HL-60 (cell line): ENCODE data around the gene CACYBP.

Experiments
- DNase-seq, 2 experiments: peaks; one replicate each; pipeline ENCODE4 v3.0.0-alpha.2; 2010 to 2020; ENCODE audit warnings: low read depth in 1 of 2, low spot score in 1 of 2
- H3K27ac ChIP-seq: fragments of 250-450 bp; sonication (Bioruptor Pico); replicated peaks from 2 replicates; pipeline ENCODE4 v1.5.1; 2020; ENCODE audit warnings: mild to moderate bottlenecking, moderate library complexity
- H3K27me3 ChIP-seq: fragments of 250-450 bp; sonication (Bioruptor Pico); 2 replicates; pipeline ENCODE4 v1.5.1; 2021; ENCODE audit warnings: mild to moderate bottlenecking, moderate library complexity; ENCODE audit not compliant: insufficient read depth, poor library complexity, severe bottlenecking
- H3K4me3 ChIP-seq: replicated peaks from 2 replicates; pipeline ENCODE4 v1.5.1; 2011; ENCODE audit warnings: mild to moderate bottlenecking, control low read depth, low read length; ENCODE audit not compliant: insufficient read depth
- CTCF ChIP-seq: IDR thresholded peaks from one replicate; pipeline ENCODE4 v1.5.1; 2011; ENCODE audit warnings: low read length, control low read depth, inconsistent platforms; ENCODE audit not compliant: insufficient read depth
- GABPA ChIP-seq: IDR thresholded peaks from 2 replicates; pipeline ENCODE4 v1.6.1; 2012; ENCODE audit warnings: low read depth
- POLR2AphosphoS5 ChIP-seq: IDR thresholded peaks from 2 replicates; pipeline ENCODE4 v1.6.1; 2012; ENCODE audit warnings: low read depth
- REST ChIP-seq: IDR thresholded peaks from 2 replicates; pipeline ENCODE4 v1.6.1; 2012; ENCODE audit warnings: low read depth; ENCODE audit not compliant: insufficient replicate concordance
- SPI1 ChIP-seq: IDR thresholded peaks from 2 replicates; pipeline ENCODE4 v1.6.1; 2012; ENCODE audit warnings: low read depth, mild to moderate bottlenecking, borderline replicate concordance

Gene CACYBP

DNA sequence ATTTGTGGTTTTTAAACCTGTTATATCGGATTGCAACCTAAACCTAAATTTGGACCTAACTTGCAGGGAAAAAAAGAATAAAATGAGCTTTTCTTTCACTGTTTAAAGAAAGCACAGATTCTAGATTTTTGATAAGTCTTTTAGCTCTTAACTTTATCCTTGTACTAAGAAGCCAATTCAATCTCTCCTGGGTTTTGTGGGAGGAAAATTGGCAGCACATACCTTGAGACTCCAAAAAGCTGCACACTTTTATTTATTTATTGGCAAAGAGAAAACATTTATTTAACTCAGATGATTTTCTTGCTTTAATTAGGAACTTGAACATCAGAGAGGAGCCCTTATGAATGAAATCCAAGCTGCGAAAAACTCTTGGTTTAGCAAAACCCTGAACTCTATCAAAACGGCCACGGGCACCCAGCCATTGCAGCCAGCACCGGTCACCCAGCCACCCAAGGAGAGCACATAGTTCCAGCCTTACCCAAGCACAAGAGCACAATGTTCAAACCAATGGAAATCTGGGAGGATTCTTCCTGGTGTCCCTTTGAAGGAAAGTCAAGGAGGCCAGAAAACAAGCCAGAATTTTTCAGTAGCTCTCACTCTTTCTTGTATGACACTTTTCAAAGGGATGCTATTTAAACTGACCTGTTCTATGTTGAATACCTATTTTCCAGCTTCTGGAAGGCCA is 10.1 kb upstream of the CACYBP start:
- TF ChIP-seq SPI1: no peak
- no peak for TF ChIP-seq REST
- TF ChIP-seq GABPA: no peak
- no peak for TF ChIP-seq CTCF
- no peak for TF ChIP-seq POLR2AphosphoS5
- Histone ChIP-seq H3K4me3 (no peak overlapping the region), H3K27me3 (no peaks in the 10 kb centered on the region), H3K27ac (peak overlapping the region; percentile 49; the same call in 1 of the 2 replicates)
- DNase-seq: no peak

DNA sequence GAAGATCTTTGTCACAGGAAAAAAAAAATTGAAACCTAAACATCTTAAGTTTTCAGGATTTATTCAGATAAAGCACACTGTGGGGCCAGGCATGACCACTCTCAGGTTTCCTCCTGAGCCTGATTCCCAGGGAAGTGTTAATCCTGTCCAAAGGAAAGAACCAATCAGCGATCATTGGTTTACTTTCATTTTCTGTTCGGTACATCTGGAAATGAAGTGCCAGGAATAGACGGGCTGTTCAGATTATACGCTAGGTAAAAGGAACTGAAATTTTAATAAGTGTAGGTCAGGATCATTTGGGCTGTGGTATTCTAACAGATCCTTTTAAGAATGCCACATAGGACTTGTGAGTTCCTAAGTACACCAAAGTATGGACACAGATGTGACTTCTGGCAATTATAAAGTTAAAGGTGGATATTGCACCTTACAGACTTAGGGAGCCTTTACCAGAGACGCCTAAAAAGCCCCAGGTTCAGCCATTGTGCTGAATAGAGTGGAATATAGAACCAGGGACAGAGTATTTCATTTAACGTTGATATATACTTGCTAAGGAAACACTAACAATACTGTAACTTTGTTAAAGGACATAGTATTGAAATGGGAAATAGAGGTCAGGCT is 9.3 kb upstream of the CACYBP start:
- no peak for DNase-seq
- Histone ChIP-seq H3K27me3 (no peaks in the 10 kb centered on the region), H3K4me3 (peak overlapping the region; percentile 32), H3K27ac (peak overlapping the region; percentile 49)
- no peak for TF ChIP-seq SPI1
- TF ChIP-seq POLR2AphosphoS5: no peak
- TF ChIP-seq GABPA: no peak
- TF ChIP-seq REST: no peak
- no peak for TF ChIP-seq CTCF

DNA sequence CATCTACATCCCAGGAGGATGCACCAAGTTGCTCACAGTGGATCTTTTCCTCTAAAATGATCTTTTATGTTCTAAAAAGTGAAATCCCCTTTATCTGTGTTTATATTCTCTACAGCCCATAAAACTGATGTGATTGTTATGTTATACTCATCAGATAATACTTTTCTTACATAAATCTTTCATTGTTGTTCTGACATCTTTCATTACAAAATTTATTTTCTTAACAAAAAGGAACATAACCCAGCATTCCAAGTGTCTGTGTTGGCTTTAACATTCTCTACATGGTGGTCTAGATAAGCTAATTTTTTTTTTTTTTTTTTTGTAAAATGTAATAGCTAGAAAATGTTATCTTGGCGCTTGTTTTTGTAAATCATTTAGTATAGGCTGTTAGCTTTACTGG is 8.3 kb upstream of the CACYBP start:
- Histone ChIP-seq H3K4me3 (no peak overlapping the region), H3K27me3 (no peaks in the 10 kb centered on the region), H3K27ac (no peak overlapping the region)
- TF ChIP-seq REST (no peak), GABPA (no peak), CTCF (no peak), POLR2AphosphoS5 (no peak), SPI1 (no peak)
- no peak for DNase-seq
